A549 (cell line): ENCODE data around the gene DIPK2A. TPM values are rescaled to one million over a fixed set of nuclear protein-coding genes. Genes with fewer than 3 reads are reported as not detected.

Source experiments
- ATAC-seq, 2 experiments: fragments of 200-7000 bp in 1 of 2; fragments of >200 bp in 1 of 2; cut with Nextera tagmentation in 1 of 2; cut with Tn5 transposase in 1 of 2; 3 replicates each; pipeline versions ENCODE4 v1.8.0 to v1.9.1; 2018 to 2020; ENCODE audit warnings: mild to moderate bottlenecking in 1 of 2, moderate library complexity in 1 of 2
- CTCF ChIA-PET: fragments of 300-600 bp; sonication (Branson Sonifier 250); formaldehyde crosslinking; extraction: SDS; loops from one replicate; lab custom pipeline; 2021; ENCODE audit warnings: antibody characterized with exemption, inconsistent platforms; lab: Yijun Ruan, JAX
- POLR2A ChIA-PET: fragments of 350-600 bp; formaldehyde crosslinking; extraction: SDS; loops from one replicate; lab custom pipeline; 2021; ENCODE audit warnings: antibody characterized with exemption, inconsistent platforms; lab: Yijun Ruan, JAX
- DNase-seq, 2 experiments: peaks; one replicate each; pipeline versions ENCODE4 v3.0.0 to v3.0.0-alpha.2; 2011 to 2016; ENCODE audit warnings: low read depth in 1 of 2, low spot score in 1 of 2
- FAIRE-seq: peaks from 2 replicates; lab custom pipeline; 2011; peaks lifted over from hg19 to GRCh38; lab: Jason Lieb, UNC
- H3K27ac ChIP-seq, 2 experiments: fragments of >200 bp; sonication (Bioruptor Twin); formaldehyde crosslinking; 3 replicates each; pipeline ENCODE4 v1.5.1; 2016 to 2017
- H3K4me1 ChIP-seq: fragments of >200 bp; sonication (Bioruptor Twin); formaldehyde crosslinking; 3 replicates; pipeline ENCODE4 v1.6.1; 2016
- H3K4me2 ChIP-seq: fragments of >200 bp; sonication (Bioruptor Twin); formaldehyde crosslinking; 3 replicates; pipeline ENCODE4 v1.6.1; 2016
- H3K4me3 ChIP-seq: fragments of >200 bp; sonication (Bioruptor Twin); formaldehyde crosslinking; 3 replicates; pipeline ENCODE4 v1.5.1; 2016
- H3K9me3 ChIP-seq: fragments of >200 bp; sonication (Bioruptor Twin); formaldehyde crosslinking; 3 replicates; pipeline ENCODE4 v1.6.1; 2016
- CEBPB ChIP-seq, 2 experiments: fragments of >200 bp in 1 of 2; sonication (Bioruptor Twin) in 1 of 2; formaldehyde crosslinking in 1 of 2; IDR thresholded peaks; 2 replicates each; pipeline ENCODE4 v1.6.1; 2012 to 2016
- EHF ChIP-seq: fragments of 250-450 bp; sonication (Bioruptor Pico); IDR thresholded peaks from 2 replicates; pipeline ENCODE4 v1.5.0; 2020; ENCODE audit warnings: mild to moderate bottlenecking
- EHMT2 ChIP-seq: fragments of 200-600 bp; sonication (generic); IDR thresholded peaks from 2 replicates; pipeline ENCODE4 v1.6.1; 2016; ENCODE audit warnings: antibody characterized with exemption, low read depth, mild to moderate bottlenecking, moderate library complexity
- FOSB ChIP-seq: fragments of 250-450 bp; sonication (Bioruptor Pico); IDR thresholded peaks from 2 replicates; pipeline ENCODE4 v1.5.0; 2020; ENCODE audit warnings: mild to moderate bottlenecking, moderate library complexity
- HEYL ChIP-seq: fragments of 250-450 bp; sonication (Bioruptor Pico); IDR thresholded peaks from 2 replicates; pipeline ENCODE4 v1.8.0; 2021; ENCODE audit warnings: mild to moderate bottlenecking, moderate library complexity
- JUN ChIP-seq, 2 experiments: fragments of >200 bp; sonication (Bioruptor Twin); formaldehyde crosslinking; IDR thresholded peaks; 2 replicates in 1 of 2; 3 replicates in 1 of 2; pipeline ENCODE4 v1.6.1; 2016 to 2017
- JUNB ChIP-seq: fragments of >200 bp; sonication (Bioruptor Twin); formaldehyde crosslinking; IDR thresholded peaks from 2 replicates; pipeline ENCODE4 v1.6.1; 2016
- NPAS2 ChIP-seq: fragments of 250-450 bp; sonication (Bioruptor Pico); IDR thresholded peaks from 2 replicates; pipeline ENCODE4 v1.8.0; 2022; ENCODE audit warnings: mild to moderate bottlenecking, moderate library complexity, borderline replicate concordance
- PHF8 ChIP-seq: fragments of 200-600 bp; sonication (generic); IDR thresholded peaks from 2 replicates; pipeline ENCODE4 v1.6.1; 2016; ENCODE audit warnings: low read depth, mild to moderate bottlenecking, antibody characterized with exemption, moderate library complexity, borderline replicate concordance
- POLR2A ChIP-seq: IDR thresholded peaks from 2 replicates; pipeline ENCODE4 v1.6.1; 2012; ENCODE audit warnings: mild to moderate bottlenecking, low read length
- RARB ChIP-seq: fragments of 250-450 bp; sonication (Bioruptor Pico); IDR thresholded peaks from 2 replicates; pipeline ENCODE4 v1.8.0; 2021; ENCODE audit warnings: mild to moderate bottlenecking, moderate library complexity
- RFX5 ChIP-seq: fragments of 450-650 bp; IDR thresholded peaks from 2 replicates; pipeline ENCODE4 v1.7.1; 2014; ENCODE audit warnings: antibody characterized with exemption, mild to moderate bottlenecking, moderate library complexity
- RNF2 ChIP-seq: fragments of 200-600 bp; sonication (generic); IDR thresholded peaks from 2 replicates; pipeline ENCODE4 v1.6.1; 2016; ENCODE audit warnings: low read depth, mild to moderate bottlenecking, antibody characterized with exemption, moderate library complexity, borderline replicate concordance
- SREBF2 ChIP-seq: fragments of 450-650 bp; IDR thresholded peaks from 2 replicates; pipeline ENCODE4 v1.6.1; 2014; ENCODE audit warnings: mild to moderate bottlenecking, moderate library complexity
- TP53 ChIP-seq: fragments of 250-450 bp; sonication (Bioruptor Pico); IDR thresholded peaks from 2 replicates; pipeline ENCODE4 v1.5.0; 2021; ENCODE audit warnings: mild to moderate bottlenecking, moderate library complexity
- ZFP36 ChIP-seq: fragments of 450-650 bp; IDR thresholded peaks from 2 replicates; pipeline ENCODE4 v1.6.1; 2014; ENCODE audit warnings: borderline replicate concordance; ENCODE audit not compliant: partially characterized antibody
- ZNF302 ChIP-seq: fragments of 250-450 bp; sonication (Bioruptor Pico); IDR thresholded peaks from 2 replicates; pipeline ENCODE4 v1.9.0; 2021; ENCODE audit warnings: inconsistent platforms, mild to moderate bottlenecking, moderate library complexity
- WGBS: methylation state at CpG from one replicate; pipeline ENCODE4 v1.1.6; 2017; ENCODE audit errors: missing lambda C conversion rate; 5-methylcytosine and 5-hydroxymethylcytosine counted together
- polyA plus RNA-seq, 4 experiments: library from polyadenylated mRNA; depleted of rRNA in 3 of 4; stranded (reverse); fragments of >200 nt; fragmentation: RNase III in 1 of 4; extraction: RNeasy Plus Mini Kit Qiagen cat#74134 plus additional on column Dnase treatment in 1 of 4; gene quantifications; 2 replicates in 3 of 4; 3 replicates in 1 of 4; pipeline ENCODE4 v1.2.3, GENCODE V29; 2011 to 2017
- TF ChIP-seq, protein P1 (sequence below): fragments of 200-600 bp; sonication (generic); IDR thresholded peaks from 2 replicates; pipeline ENCODE4 v1.6.1; 2016; ENCODE audit warnings: antibody characterized with exemption, mild to moderate bottlenecking, moderate library complexity
- TF ChIP-seq, protein P2 (sequence below): IDR thresholded peaks from 2 replicates; pipeline ENCODE4 v1.6.1; 2012; ENCODE audit warnings: low read depth, borderline replicate concordance
- TF ChIP-seq, protein P3 (sequence below): IDR thresholded peaks from 2 replicates; pipeline ENCODE4 v1.6.1; 2012
- TF ChIP-seq, protein P4 (sequence below): fragments of 450-650 bp; IDR thresholded peaks from 2 replicates; pipeline ENCODE4 v1.6.1; 2014; ENCODE audit warnings: antibody characterized with exemption
- TF ChIP-seq, protein P5 (sequence below): fragments of >200 bp; sonication (Bioruptor Twin); formaldehyde crosslinking; IDR thresholded peaks from 3 replicates; pipeline ENCODE4 v1.5.1; 2016
- TF ChIP-seq, protein P6 (sequence below): fragments of 250-450 bp; sonication (Bioruptor Pico); IDR thresholded peaks from 2 replicates; pipeline ENCODE4 v1.5.0; 2021; ENCODE audit warnings: mild to moderate bottlenecking, moderate library complexity, borderline replicate concordance

Gene DIPK2A
- polyA plus RNA-seq, 2 of the 4 experiments (the other 2 are of a cell fraction): 5.7 to 9.8 TPM

DNA sequence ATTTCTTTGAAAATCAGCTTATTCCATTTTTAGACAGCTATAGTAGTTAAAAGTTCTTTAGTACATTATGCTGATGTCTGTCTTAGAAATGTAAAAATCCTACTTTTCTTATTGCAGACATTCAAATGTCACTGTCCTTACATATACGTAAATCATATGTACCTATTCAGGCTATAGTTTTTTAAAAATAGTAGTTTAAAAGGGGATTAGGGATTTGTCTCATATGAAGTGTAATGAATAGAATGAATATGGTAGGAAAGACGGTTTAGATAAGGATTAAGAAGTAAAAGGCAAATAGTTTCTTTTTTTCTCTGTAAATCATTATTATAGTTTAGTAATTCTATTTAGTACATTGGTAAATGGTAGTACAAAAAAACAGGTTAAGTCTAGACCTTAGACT lies 7.4 kb downstream of the DIPK2A start:
- POLR2A ChIA-PET: no interaction called here
- Histone ChIP-seq H3K4me2 (no peak overlapping the region), H3K4me3 (no peak overlapping the region), H3K9me3 (no peaks in the 10 kb centered on the region)
- FAIRE-seq (no peak), DNase-seq (no peak)
- TF ChIP-seq RNF2 (no peak), JUN (IDR thresholded peaks at IDR 0.05) (no peak), EHF (no peak), PHF8 (no peak), ZNF302 (CRISPR knock-in tag) (no peak), FOSB (no peak)
- TF ChIP-seq, protein P1, sequence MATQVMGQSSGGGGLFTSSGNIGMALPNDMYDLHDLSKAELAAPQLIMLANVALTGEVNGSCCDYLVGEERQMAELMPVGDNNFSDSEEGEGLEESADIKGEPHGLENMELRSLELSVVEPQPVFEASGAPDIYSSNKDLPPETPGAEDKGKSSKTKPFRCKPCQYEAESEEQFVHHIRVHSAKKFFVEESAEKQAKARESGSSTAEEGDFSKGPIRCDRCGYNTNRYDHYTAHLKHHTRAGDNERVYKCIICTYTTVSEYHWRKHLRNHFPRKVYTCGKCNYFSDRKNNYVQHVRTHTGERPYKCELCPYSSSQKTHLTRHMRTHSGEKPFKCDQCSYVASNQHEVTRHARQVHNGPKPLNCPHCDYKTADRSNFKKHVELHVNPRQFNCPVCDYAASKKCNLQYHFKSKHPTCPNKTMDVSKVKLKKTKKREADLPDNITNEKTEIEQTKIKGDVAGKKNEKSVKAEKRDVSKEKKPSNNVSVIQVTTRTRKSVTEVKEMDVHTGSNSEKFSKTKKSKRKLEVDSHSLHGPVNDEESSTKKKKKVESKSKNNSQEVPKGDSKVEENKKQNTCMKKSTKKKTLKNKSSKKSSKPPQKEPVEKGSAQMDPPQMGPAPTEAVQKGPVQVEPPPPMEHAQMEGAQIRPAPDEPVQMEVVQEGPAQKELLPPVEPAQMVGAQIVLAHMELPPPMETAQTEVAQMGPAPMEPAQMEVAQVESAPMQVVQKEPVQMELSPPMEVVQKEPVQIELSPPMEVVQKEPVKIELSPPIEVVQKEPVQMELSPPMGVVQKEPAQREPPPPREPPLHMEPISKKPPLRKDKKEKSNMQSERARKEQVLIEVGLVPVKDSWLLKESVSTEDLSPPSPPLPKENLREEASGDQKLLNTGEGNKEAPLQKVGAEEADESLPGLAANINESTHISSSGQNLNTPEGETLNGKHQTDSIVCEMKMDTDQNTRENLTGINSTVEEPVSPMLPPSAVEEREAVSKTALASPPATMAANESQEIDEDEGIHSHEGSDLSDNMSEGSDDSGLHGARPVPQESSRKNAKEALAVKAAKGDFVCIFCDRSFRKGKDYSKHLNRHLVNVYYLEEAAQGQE: no peak
- TF ChIP-seq, protein P2, sequence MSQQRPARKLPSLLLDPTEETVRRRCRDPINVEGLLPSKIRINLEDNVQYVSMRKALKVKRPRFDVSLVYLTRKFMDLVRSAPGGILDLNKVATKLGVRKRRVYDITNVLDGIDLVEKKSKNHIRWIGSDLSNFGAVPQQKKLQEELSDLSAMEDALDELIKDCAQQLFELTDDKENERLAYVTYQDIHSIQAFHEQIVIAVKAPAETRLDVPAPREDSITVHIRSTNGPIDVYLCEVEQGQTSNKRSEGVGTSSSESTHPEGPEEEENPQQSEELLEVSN: no peak
- TF ChIP-seq, protein P3, sequence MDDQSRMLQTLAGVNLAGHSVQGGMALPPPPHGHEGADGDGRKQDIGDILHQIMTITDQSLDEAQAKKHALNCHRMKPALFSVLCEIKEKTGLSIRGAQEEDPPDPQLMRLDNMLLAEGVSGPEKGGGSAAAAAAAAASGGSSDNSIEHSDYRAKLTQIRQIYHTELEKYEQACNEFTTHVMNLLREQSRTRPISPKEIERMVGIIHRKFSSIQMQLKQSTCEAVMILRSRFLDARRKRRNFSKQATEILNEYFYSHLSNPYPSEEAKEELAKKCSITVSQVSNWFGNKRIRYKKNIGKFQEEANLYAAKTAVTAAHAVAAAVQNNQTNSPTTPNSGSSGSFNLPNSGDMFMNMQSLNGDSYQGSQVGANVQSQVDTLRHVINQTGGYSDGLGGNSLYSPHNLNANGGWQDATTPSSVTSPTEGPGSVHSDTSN: no peak
- TF ChIP-seq, all 56 proteins: peak for 0
- peaks cover 14% of the 10 kb centered on the region for H3K4me1 ChIP-seq
- no peak for ATAC-seq
- CTCF ChIA-PET: interaction anchor here (1.5 kb wide), 1 partner anchor 8 kb away, joined by 4 read pairs; the partner anchor contains the start of gene DIPK2A
- 82% methylated on average over 2 of the region's 2 CpGs for WGBS
- no peak overlapping the region for H3K27ac ChIP-seq

DNA sequence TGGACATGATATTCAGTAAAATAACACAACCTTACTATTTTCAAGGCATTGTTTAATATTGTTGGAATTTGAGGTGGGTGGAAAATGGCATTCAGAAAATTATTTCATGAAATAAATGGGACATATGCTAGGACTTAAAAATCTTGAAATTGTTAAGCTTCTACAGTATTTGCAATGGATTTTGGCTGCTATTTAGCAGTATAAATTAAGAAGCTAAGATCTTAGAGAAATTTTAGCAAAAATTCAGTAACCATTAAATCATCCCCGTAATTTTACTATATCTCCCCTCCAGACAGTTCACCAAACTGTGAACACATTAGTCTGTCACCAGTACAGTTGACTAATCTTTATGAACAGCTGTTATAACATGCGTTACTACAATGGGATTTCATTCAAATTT lies 8.2 kb downstream of the DIPK2A start:
- Histone ChIP-seq H3K4me1 (peaks cover 6% of the 10 kb centered on the region), H3K9me3 (no peaks in the 10 kb centered on the region), H3K4me3 (no peak overlapping the region), H3K27ac (no peak overlapping the region), H3K4me2 (no peak overlapping the region)
- DNase-seq (no peak), ATAC-seq (no peak), FAIRE-seq (no peak)
- CTCF ChIA-PET: interaction anchor here (1.5 kb wide), 1 partner anchor 8 kb away, joined by 4 read pairs; the partner anchor contains the start of gene DIPK2A
- TF ChIP-seq HEYL: no peak
- TF ChIP-seq RFX5: no peak
- no peak for TF ChIP-seq NPAS2 (CRISPR knock-in tag)
- POLR2A ChIA-PET: interaction anchor here (1.0 kb wide), 1 partner anchor 8 kb away, joined by 5 read pairs; the partner anchor contains the start of gene DIPK2A
- WGBS: 87% methylated on average over 2 of the region's 2 CpGs

DNA sequence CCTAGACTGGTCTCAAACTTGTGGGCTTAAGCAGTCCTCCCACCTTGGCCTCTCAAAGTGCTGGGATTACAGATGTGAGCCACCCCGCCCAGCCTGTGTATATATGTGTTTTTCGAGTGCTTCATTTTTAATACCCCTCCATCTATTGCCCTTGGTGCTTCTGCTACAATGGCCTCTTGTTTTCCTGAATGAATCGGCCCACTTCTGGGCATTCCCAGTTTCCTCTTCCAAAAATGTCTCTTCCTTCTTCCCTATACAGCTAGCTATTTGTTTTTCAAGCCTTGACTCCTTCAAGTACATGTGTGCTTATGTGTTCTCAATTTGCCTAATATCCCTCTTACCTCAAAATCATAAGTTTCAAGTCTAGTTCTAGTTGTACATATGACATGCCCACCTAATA lies 16.7 kb downstream of the DIPK2A start:
- 84% methylated on average over 3 of the region's 3 CpGs for WGBS
- no peaks in the 10 kb centered on the region for H3K4me1 ChIP-seq
- H3K9me3 ChIP-seq: no peaks in the 10 kb centered on the region
- H3K27ac ChIP-seq: no peak overlapping the region
- DNase-seq: no peak
- ATAC-seq: no peak
- POLR2A ChIA-PET: no interaction called here
- CTCF ChIA-PET: interaction anchor here (0.7 kb wide), 1 partner anchor 94 kb away, joined by 3 read pairs; no protein-coding TSS in a partner anchor
- no peak overlapping the region for H3K4me3 ChIP-seq
- H3K4me2 ChIP-seq: no peak overlapping the region
- FAIRE-seq: no peak
- no peak for TF ChIP-seq RARB (CRISPR knock-in tag)
- TF ChIP-seq, protein P4, sequence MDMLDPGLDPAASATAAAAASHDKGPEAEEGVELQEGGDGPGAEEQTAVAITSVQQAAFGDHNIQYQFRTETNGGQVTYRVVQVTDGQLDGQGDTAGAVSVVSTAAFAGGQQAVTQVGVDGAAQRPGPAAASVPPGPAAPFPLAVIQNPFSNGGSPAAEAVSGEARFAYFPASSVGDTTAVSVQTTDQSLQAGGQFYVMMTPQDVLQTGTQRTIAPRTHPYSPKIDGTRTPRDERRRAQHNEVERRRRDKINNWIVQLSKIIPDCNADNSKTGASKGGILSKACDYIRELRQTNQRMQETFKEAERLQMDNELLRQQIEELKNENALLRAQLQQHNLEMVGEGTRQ: no peak
- TF ChIP-seq ZFP36: no peak
- no peak for TF ChIP-seq SREBF2
- no peak for TF ChIP-seq JUNB
- TF ChIP-seq POLR2A: no peak
- TF ChIP-seq, protein P5, sequence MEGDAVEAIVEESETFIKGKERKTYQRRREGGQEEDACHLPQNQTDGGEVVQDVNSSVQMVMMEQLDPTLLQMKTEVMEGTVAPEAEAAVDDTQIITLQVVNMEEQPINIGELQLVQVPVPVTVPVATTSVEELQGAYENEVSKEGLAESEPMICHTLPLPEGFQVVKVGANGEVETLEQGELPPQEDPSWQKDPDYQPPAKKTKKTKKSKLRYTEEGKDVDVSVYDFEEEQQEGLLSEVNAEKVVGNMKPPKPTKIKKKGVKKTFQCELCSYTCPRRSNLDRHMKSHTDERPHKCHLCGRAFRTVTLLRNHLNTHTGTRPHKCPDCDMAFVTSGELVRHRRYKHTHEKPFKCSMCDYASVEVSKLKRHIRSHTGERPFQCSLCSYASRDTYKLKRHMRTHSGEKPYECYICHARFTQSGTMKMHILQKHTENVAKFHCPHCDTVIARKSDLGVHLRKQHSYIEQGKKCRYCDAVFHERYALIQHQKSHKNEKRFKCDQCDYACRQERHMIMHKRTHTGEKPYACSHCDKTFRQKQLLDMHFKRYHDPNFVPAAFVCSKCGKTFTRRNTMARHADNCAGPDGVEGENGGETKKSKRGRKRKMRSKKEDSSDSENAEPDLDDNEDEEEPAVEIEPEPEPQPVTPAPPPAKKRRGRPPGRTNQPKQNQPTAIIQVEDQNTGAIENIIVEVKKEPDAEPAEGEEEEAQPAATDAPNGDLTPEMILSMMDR: no peak
- TF ChIP-seq, protein P6, sequence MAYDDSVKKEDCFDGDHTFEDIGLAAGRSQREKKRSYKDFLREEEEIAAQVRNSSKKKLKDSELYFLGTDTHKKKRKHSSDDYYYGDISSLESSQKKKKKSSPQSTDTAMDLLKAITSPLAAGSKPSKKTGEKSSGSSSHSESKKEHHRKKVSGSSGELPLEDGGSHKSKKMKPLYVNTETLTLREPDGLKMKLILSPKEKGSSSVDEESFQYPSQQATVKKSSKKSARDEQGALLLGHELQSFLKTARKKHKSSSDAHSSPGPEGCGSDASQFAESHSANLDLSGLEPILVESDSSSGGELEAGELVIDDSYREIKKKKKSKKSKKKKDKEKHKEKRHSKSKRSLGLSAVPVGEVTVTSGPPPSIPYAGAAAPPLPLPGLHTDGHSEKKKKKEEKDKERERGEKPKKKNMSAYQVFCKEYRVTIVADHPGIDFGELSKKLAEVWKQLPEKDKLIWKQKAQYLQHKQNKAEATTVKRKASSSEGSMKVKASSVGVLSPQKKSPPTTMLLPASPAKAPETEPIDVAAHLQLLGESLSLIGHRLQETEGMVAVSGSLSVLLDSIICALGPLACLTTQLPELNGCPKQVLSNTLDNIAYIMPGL (CRISPR knock-in tag): no peak
- TF ChIP-seq EHMT2: no peak
- no peak for TF ChIP-seq RNF2
- TF ChIP-seq CEBPB (IDR thresholded peaks at IDR 0.05): no peak
- no peak for TF ChIP-seq PHF8
- TF ChIP-seq TP53 (CRISPR knock-in tag): no peak
